ES-I3 (cell line): ENCODE measurements around the gene ALDH3B1.
"Not testable (repeated sequence)": the region's sequence is repeated elsewhere in the genome, so short reads cannot be mapped to it uniquely, and the experiment has no call there.

Source experiments
- H3K36me3 ChIP-seq: 2 replicates; pipeline ENCODE4 v1.6.1; 2013; ENCODE audit warnings: mild to moderate bottlenecking, low read length, control low read depth, moderate library complexity; ENCODE audit not compliant: insufficient read depth
- H3K4me1 ChIP-seq: 2 replicates; pipeline ENCODE4 v1.6.1; 2013; ENCODE audit warnings: mild to moderate bottlenecking, control low read depth, low read length; ENCODE audit not compliant: insufficient read depth
- H3K9ac ChIP-seq: 2 replicates; pipeline ENCODE4 v1.6.1; 2013; ENCODE audit warnings: low read depth, mild to moderate bottlenecking, low read length, moderate library complexity
- H3K9me3 ChIP-seq: 2 replicates; pipeline ENCODE4 v1.6.1; 2013; ENCODE audit warnings: mild to moderate bottlenecking, low read length, moderate library complexity; ENCODE audit not compliant: control insufficient read depth, insufficient read depth

Gene ALDH3B1

DNA sequence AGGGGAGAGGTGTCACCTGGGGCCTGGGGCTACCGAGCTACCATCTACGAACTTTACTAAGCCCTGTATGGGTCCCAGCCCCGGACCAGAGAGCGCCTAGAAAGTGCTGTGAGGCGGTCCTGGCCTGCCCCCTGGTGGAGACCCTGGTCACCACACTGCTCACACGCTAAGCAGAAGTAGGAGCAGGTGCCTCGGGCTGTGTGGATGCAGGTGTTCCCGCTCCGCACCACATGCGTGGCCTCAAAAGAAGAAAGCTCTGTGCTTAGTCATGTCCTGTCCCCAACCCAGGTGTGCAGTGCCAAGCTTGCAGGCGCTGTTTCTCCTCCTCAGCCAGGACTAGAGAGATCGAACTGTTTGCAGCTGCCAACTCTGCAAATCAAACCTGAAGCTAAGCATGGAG is 16.3 kb upstream of the ALDH3B1 start:
- not testable (repeated sequence) for H3K36me3 ChIP-seq, H3K9me3 ChIP-seq, H3K4me1 ChIP-seq, H3K9ac ChIP-seq

DNA sequence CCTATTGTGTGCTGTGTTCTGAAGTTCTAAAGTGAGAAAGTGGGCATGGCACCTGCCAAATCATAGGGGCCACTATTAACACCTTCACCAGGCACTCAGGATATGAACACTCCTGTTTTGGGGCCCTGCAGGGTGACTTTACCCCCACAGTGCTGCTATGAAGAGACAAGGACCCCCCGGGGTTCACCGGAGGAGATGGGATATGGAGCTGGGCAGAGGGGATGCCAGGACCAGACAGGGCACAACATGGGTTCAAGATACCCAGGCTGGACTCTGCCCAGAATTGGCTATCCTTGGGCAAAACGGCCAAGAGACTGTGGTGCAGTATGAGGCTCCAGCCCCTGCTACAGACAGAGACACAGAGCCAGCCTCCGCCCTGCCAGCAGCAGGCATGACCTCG is 15.7 kb upstream of the ALDH3B1 start:
- not testable (repeated sequence) for H3K4me1 ChIP-seq, H3K9me3 ChIP-seq, H3K36me3 ChIP-seq, H3K9ac ChIP-seq

DNA sequence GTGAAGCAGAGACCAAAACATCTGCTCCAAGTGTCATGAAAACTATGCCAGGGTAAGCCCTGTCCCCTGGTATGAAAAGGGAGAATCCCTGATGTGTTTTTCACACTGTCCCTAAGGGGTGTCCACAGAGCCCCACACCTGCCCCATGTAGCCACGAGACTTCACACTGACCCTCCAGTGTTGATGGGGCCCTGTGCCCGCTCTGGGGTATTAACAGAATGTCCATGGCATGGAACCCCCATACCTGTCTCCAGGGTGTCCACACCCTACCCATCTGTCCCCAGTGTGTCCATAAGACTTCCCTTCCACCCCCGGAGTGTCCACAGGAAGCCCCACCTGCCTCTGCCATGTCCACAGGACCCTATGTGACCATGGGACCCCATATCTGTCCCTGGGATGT is 15.0 kb upstream of the ALDH3B1 start:
- H3K9ac ChIP-seq, H3K36me3 ChIP-seq, H3K4me1 ChIP-seq, H3K9me3 ChIP-seq: not testable (repeated sequence)

DNA sequence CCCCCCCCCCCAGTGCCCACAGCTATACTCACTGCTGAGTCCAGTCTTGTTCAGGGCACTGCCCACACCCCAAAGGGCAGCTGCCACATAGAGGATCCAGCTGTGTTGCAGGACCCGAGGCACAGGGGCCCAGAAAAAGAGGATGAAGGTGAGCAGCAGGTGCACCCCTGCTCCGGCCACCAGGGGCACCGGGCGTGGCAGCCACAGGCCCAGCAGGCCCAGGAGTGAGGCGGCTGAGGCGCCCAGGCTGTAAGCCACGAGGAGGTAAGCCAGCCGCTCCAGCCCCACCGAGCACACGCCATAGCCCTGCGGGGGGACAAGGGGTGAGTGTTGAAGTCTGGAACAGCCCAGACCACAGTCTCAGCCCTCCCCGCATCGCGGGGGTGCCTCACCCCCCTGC is 14.5 kb upstream of the ALDH3B1 start:
- not testable (repeated sequence) for H3K9me3 ChIP-seq, H3K36me3 ChIP-seq, H3K9ac ChIP-seq, H3K4me1 ChIP-seq

DNA sequence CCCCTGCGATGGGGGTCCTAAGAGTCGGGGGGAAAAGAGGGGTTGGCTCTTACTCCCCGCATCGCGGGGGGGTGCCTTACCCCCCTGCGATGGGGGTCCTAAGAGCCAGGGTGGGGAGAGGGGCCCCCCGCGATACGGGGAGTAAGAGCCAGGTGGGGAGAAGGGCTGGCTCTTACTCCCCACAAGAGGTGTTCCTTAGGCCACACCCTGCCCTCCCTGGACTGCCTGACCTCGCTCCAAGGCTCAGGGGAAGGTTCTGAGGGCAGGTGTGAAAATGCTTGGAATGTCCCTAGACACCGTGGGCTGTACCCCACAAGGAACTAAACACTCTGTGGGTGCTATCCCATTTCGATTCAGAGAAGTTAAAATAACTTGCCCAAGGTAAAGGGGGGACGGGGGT is 14.1 kb upstream of the ALDH3B1 start:
- no peaks in the 10 kb centered on the region for H3K9me3 ChIP-seq
- H3K4me1 ChIP-seq = no peaks in the 10 kb centered on the region; the same call in 1 of the 2 replicates
- no peak overlapping the region for H3K9ac ChIP-seq
- no peaks in the 10 kb centered on the region for H3K36me3 ChIP-seq

DNA sequence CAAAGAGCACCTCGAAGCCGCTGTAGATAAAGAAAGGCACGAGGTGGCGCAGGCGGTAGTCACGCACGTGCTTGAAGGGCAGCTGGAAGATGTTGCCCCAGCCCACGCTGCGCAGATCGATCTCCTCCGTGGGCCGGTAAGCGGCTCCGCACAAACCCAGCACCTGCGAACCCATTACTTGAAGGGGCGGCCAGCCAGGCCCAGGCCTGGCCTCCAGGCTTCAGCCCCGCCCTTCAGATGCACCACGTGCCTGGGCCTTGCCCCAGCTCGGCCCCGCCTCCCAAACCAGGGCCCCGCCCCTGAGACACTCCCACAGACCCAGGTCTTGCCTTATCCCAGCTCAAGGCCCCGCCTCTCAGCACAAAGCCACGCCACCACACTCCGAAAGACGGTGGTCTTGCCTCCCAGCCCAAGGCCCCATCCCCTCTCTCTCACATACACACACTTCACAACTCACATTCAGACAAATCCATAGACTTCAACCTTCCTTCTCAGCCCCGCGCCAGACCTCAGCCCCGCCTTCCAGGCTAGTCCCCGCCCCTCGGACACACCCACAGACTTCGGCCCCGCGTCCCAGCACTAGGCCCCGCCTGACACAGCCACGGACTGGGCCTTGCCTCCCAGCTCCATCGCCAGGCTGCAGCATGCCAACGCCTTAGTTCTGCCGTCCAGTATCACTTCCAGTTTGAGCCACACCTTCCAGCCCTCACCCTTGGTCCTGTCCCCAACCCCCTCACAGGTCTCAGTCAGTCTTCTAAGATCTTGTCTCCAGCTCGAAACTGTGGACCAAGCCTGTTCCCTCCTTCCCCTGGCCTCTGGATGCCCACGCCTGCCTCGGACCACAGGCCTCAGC is 13.3 kb upstream of the ALDH3B1 start:
- no peaks in the 10 kb centered on the region for H3K9me3 ChIP-seq
- no peaks in the 10 kb centered on the region; the same call in 1 of the 2 replicates for H3K4me1 ChIP-seq
- peak overlapping the region; percentile 58 for H3K9ac ChIP-seq
- H3K36me3 ChIP-seq = no peaks in the 10 kb centered on the region

DNA sequence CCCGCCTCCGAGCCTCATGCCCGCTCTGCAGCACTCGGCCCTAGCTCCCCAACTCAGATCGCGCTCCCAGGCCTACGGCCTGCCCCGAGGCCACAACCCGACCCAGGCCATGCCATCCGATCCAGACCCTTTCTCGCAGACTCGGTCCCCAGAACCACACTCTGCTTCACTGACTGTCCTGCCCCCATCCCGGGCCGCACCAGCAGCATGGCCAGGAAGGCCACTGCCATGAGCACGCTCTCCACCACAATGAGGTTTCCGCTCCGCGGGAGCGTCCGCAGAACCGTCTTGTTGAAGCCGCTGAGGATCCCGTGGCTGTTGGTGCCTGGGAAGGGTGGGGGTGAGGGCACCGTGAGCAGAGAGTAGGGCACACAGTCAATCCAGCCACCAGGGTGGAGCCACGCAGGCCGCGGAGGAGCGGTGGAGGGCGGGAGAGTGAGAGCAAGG is 12.6 kb upstream of the ALDH3B1 start:
- H3K4me1 ChIP-seq = no peaks in the 10 kb centered on the region; the same call in 1 of the 2 replicates
- no peaks in the 10 kb centered on the region for H3K36me3 ChIP-seq
- no peaks in the 10 kb centered on the region for H3K9me3 ChIP-seq
- H3K9ac ChIP-seq = no peak overlapping the region

DNA sequence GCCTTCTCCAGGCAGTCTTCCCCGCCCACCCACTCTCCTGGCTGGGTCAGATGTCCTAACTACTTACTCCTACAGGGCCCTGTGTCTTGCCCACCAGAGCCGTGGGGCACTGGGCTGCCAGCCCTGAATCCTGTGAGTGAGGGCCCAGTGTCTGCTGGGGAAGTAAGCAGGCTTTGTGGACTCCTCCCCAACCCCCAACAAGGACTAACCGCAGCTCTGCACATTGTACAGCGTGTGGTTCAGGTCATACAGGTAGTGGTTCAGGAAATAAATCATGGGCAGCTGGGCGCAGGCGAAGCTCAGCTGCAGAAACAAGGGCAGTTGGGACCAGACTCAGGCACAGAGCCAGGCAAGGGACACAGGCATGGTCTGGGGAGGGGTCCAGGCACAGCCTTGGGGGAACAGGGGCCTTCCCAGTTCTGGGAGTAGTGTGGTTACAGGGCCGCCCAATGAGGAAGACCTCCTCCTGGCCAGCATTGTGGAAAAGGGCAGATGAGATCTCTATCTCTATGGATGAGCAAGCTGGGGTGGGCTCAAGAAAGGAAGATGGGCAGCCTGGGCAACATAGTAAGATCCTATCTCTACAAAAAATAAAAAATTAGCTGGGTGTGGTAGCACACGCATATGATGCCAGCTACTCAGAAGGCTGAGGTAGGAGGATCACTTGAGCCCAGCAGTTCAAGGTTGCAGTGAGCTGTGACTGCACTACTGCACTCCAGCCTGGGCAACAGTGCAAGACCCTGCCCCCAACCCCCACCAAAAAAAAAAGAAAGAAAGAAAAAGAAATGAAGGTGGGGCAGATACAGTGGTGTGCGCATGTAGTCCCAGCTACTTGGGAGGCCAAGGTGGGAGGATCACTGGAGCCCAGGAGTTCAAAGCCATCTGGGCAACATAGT is 11.7 kb upstream of the ALDH3B1 start:
- Histone ChIP-seq H3K9me3 (no peaks in the 10 kb centered on the region), H3K4me1 (no peaks in the 10 kb centered on the region; the same call in 1 of the 2 replicates), H3K9ac (no peak overlapping the region), H3K36me3 (no peaks in the 10 kb centered on the region)

DNA sequence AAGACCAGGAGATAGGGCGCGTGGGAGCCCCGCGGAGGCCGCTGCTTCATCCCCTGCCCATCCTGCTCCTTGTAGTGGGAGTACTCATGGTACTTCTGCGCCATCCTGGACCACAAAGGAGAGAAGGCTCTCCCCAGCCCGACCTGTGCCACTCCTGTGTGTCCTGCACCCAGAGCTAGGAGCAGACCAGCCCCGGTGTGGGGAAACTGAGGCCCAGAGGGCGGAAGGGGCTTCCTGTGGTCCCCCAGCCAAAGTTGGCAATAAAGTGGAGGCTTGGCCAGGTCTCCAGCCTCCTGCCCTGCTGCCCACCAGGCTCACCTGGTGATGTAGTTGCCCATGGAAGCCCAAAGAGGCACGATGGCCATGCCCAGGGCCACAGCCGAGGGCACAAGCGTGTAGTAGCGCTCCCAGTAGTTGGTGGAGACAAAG is 10.9 kb upstream of the ALDH3B1 start:
- H3K9me3 ChIP-seq = no peaks in the 10 kb centered on the region
- peaks cover 1% of the 10 kb centered on the region; the same call in 1 of the 2 replicates for H3K4me1 ChIP-seq
- no peak overlapping the region for H3K9ac ChIP-seq
- no peaks in the 10 kb centered on the region for H3K36me3 ChIP-seq

DNA sequence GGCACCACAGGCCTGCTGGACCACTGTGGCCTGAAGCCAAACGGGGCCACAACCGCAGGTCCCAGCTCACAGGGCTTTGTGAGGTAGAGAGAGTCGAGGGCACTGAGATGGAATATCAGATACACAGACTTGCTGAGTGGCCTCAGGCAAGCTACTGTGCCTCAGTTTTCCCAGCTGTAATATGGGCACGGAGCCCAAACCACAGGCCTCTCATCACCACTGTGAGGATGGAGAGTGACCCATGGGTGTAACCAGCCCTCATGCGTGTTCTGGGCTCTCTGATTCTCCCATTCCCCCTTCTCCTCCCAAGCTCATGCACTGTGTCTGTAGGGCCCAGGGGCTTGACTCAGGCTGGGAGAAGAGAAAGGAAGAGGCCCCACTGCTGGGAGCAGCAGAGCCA is 10.4 kb upstream of the ALDH3B1 start:
- H3K9me3 ChIP-seq = no peaks in the 10 kb centered on the region
- H3K4me1 ChIP-seq = peaks cover 4% of the 10 kb centered on the region; the same call in 1 of the 2 replicates
- H3K36me3 ChIP-seq = no peaks in the 10 kb centered on the region
- no peak overlapping the region for H3K9ac ChIP-seq

DNA sequence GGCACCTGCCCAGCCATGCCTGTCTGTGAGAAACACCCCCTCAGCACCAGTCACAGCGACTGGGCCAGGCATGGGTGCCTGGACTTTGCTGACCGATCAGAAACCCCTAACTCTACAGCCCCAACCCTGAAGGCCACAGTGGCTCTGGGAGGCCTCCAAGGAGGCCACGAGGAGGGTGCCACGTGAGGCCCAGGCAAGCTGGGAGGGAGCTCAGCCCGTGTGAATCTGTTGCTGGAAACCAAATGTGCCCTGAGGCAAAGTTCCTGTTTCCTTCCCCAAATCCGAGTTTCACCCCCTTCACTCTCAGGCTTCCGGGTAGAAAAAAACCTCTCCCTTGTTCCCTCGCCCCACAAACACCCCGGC is 7.6 kb upstream of the ALDH3B1 start:
- no peaks in the 10 kb centered on the region for H3K9me3 ChIP-seq
- peak overlapping the region; percentile 48; the same call in 1 of the 2 replicates for H3K9ac ChIP-seq
- H3K4me1 ChIP-seq = peaks cover 9% of the 10 kb centered on the region; the same call in 1 of the 2 replicates

DNA sequence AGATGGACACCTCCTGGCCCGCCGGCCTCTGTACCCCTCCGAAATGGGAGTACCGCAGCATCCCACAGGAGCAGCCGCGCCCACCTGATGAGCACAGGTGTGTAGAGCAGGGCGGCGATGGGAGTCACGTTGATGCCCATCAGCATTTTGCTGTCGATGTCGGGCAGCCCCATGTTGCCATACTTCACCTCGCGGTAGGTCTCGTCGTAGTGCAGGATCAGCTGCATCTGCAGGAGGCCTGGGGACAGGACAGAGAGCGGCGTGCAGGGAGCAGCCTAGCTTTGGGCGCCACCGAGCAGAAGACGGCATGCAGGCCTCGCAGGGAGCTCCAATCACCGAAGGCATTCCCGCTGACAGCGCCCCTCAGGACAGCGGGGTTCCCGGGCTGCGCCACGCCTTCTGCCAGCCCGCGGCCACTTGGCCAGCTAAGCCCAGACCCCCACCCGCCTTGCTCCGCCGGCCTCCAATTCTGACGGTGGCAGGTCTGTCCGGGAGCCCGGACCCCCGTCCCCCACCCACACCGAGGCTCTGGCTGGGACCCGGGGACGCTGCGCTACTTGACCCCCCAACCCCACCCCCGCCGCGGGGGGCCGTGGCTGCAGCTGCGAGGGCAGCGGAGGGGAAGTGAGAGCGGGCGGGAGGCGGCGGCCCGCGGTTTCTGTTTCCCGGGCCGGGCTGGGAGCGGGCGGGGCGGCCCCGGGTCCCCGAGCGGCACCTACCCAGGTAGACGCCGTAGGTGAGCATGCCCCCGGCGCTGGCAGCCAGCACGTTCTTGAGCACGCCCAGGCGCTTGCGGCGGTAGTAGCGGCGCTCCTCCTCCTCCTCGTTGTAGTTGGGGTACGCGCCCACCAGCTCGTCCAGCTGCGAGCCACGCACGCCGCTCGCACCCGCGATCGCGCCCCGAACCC is 6.9 kb upstream of the ALDH3B1 start:
- peak overlapping the region; percentile 48 for H3K9ac ChIP-seq
- H3K36me3 ChIP-seq = no peaks in the 10 kb centered on the region
- H3K4me1 ChIP-seq = peaks cover 9% of the 10 kb centered on the region; the same call in 1 of the 2 replicates
- H3K9me3 ChIP-seq = no peaks in the 10 kb centered on the region

More for the DNA sequence above, 7.6 kb upstream of the ALDH3B1 start:
- H3K36me3 ChIP-seq = no peaks in the 10 kb centered on the region

DNA sequence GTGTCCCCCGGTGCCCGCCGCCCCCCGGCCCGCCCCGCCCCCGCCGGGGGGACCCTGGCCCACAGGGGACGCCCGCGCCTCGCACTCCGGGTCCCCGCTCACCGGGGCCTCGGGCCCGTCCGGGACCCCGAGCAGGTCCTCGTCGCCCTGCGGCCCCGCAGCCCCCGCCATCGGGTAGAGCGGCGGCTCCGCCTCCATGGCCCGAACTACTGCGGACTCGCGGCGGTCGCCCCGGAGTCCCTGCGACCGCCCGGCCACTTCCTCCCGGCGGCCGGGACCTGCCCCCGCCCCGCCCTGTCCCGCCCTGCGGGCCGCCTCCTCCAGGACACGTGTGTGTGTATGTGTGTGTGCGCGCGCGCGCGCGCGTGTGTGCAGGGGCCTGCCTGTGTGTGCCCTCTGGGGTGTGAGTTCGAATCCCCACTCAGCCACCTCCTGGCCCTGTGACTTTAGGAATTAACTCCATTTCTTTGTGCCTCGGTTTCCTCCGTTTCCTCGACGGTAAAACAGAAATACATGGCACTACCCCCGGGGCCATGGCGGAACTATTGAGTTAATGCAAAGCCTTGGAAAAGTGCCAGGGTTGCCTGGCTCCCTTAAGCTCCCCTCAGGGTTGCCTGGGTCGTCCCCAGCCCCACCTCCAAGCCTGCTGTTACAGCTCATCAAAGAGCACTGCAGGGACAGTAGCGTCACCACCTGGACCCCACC is 6.1 kb upstream of the ALDH3B1 start, which contains the start of gene UNC93B1:
TSS of gene UNC93B1 (minus strand) at position 252 of the 705 bp plus-strand sequence. CDS start at position 198, 54 bp downstream.
- peak within 1 kb of the TSS; percentile 49 for H3K9ac ChIP-seq
- peaks cover 9% of the 10 kb centered on the region; the same call in 1 of the 2 replicates for H3K4me1 ChIP-seq
- no peaks in the 10 kb centered on the region for H3K36me3 ChIP-seq

More for the DNA sequence above, 6.1 kb upstream of the ALDH3B1 start, which contains the start of gene UNC93B1:
- H3K9me3 ChIP-seq = no peaks in the 10 kb centered on the region
